Osteoblast (primary cell): Measurements from ENCODE around the gene RDH12. TPM values are rescaled to one million over a fixed set of nuclear protein-coding genes. Genes with fewer than 3 reads are reported as not detected.
"Not testable (repeated sequence)": the region's sequence is repeated elsewhere in the genome, so short reads cannot be mapped to it uniquely, and the experiment has no call there.

Experiments
- DNase-seq: peaks from one replicate; pipeline ENCODE4 v3.0.0; 2011; ENCODE audit warnings: low spot score, mixed read lengths; ENCODE audit not compliant: insufficient read length; ENCODE audit errors: missing footprints
- H2AFZ ChIP-seq: 2 replicates; pipeline ENCODE4 v1.6.0; 2011; ENCODE audit warnings: mild to moderate bottlenecking, low read length
- H3K27ac ChIP-seq: 2 replicates; pipeline ENCODE4 v1.5.1; 2011; ENCODE audit warnings: mild to moderate bottlenecking, low read depth, low read length, moderate library complexity
- H3K27me3 ChIP-seq: 2 replicates; pipeline ENCODE4 v1.6.0; 2012; ENCODE audit warnings: mild to moderate bottlenecking, control low read depth, inconsistent platforms, low read length, moderate library complexity; ENCODE audit not compliant: insufficient read depth
- H3K36me3 ChIP-seq: 2 replicates; pipeline ENCODE4 v1.5.1; 2011; ENCODE audit warnings: mild to moderate bottlenecking, low read length, control low read depth, moderate library complexity; ENCODE audit not compliant: insufficient read depth
- H3K4me1 ChIP-seq: 2 replicates; pipeline ENCODE4 v1.5.1; 2011; ENCODE audit warnings: mild to moderate bottlenecking, low read length, control low read depth, moderate library complexity; ENCODE audit not compliant: insufficient read depth
- H3K4me2 ChIP-seq: 2 replicates; pipeline ENCODE4 v1.6.0; 2011; ENCODE audit warnings: mild to moderate bottlenecking, low read length; ENCODE audit not compliant: insufficient read depth
- H3K4me3 ChIP-seq: fragments of 200-600 bp; sonication (generic); 3 replicates; pipeline ENCODE4 v1.5.1; 2012; ENCODE audit warnings: mild to moderate bottlenecking, low read length, inconsistent platforms; ENCODE audit not compliant: insufficient read depth
- H3K79me2 ChIP-seq: 2 replicates; pipeline ENCODE4 v1.6.0; 2012; ENCODE audit warnings: mild to moderate bottlenecking, low read length, control low read depth, inconsistent platforms; ENCODE audit not compliant: insufficient read depth
- H3K9me3 ChIP-seq: 2 replicates; pipeline ENCODE4 v1.5.1; 2011; ENCODE audit warnings: low read depth, low read length, control low read depth
- H4K20me1 ChIP-seq: 2 replicates; pipeline ENCODE4 v1.6.0; 2012; ENCODE audit warnings: mild to moderate bottlenecking, low read length, control low read depth; ENCODE audit not compliant: insufficient read depth
- total RNA-seq: library from RNA; depleted of rRNA; stranded (reverse); fragments of >200 nt; gene quantifications from 2 replicates; pipeline ENCODE4 v1.2.3, GENCODE V29; 2012
- TF ChIP-seq, protein P1 (sequence below): IDR thresholded peaks from 2 replicates; pipeline ENCODE4 v1.5.1; 2011; ENCODE audit warnings: mild to moderate bottlenecking, low read depth, low read length, moderate library complexity; ENCODE audit errors: extremely low read depth

The RDH12 gene
- total RNA-seq, 1 donor: not detected

DNA sequence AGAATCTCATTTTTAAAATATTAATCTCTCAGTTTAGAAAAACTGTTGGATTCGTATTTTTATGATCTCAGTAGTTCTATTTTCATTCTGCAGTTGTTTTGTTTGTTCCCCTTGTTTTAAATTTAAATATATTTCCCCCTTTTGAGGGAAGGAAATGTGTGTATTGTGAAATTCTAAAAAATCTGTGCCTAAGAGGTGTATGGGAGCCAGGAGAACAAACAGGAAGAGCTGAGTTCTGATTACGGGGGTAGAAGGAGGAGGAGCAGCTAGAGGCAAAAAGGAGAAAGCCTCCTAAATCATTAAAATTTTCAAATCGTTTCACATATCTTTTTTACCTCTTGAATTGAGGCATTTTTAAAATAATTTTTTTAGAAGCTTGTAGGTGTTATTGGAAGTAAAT lies 2.3 kb downstream of the RDH12 start:
- H3K4me3 ChIP-seq: no peak overlapping the region
- TF ChIP-seq, protein P1, sequence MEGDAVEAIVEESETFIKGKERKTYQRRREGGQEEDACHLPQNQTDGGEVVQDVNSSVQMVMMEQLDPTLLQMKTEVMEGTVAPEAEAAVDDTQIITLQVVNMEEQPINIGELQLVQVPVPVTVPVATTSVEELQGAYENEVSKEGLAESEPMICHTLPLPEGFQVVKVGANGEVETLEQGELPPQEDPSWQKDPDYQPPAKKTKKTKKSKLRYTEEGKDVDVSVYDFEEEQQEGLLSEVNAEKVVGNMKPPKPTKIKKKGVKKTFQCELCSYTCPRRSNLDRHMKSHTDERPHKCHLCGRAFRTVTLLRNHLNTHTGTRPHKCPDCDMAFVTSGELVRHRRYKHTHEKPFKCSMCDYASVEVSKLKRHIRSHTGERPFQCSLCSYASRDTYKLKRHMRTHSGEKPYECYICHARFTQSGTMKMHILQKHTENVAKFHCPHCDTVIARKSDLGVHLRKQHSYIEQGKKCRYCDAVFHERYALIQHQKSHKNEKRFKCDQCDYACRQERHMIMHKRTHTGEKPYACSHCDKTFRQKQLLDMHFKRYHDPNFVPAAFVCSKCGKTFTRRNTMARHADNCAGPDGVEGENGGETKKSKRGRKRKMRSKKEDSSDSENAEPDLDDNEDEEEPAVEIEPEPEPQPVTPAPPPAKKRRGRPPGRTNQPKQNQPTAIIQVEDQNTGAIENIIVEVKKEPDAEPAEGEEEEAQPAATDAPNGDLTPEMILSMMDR: no peak

DNA sequence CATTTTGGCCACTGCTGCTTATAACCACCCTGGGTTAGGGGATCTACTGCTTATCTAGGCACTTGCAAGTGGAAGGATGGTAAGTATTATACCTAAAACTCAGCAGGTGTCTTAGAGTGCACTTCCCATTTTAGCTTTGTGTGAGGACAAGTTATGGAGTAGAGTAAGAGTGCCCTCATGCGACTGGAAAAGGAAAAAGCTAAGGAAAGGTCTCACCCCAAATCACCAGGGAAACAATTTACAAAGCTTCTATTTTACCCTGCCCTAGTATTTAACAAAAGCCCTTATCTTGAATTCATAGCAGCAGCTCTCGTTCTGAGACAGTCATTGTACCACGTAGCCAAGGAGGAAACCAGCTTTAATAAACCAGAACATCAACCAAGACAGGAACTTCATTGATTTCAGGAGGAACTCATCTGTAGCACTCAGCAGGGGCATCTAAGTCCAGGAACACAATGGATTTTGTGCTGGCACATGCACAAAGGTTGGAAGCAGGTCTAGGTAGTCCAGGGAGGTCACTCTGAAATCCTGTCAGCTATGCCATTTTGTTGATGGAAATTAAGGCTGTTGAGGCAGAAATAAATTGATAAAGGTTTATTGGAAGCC lies 2.9 kb downstream of the RDH12 start:
- TF ChIP-seq, protein P1: peak; percentile 85
- H3K27me3 ChIP-seq: no peaks in the 10 kb centered on the region
- no peak for DNase-seq

More for the DNA sequence above, 2.3 kb downstream of the RDH12 start:
- H3K9me3 ChIP-seq: no peaks in the 10 kb centered on the region
- no peaks in the 10 kb centered on the region for H4K20me1 ChIP-seq
- H3K27me3 ChIP-seq: no peaks in the 10 kb centered on the region
- H3K79me2 ChIP-seq: no peaks in the 10 kb centered on the region
- no peaks in the 10 kb centered on the region for H3K36me3 ChIP-seq
- DNase-seq: no peak
- no peak overlapping the region for H3K4me2 ChIP-seq
- H2AFZ ChIP-seq: no peak overlapping the region
- H3K4me1 ChIP-seq: peaks cover 5% of the 10 kb centered on the region
- no peak overlapping the region for H3K27ac ChIP-seq

DNA sequence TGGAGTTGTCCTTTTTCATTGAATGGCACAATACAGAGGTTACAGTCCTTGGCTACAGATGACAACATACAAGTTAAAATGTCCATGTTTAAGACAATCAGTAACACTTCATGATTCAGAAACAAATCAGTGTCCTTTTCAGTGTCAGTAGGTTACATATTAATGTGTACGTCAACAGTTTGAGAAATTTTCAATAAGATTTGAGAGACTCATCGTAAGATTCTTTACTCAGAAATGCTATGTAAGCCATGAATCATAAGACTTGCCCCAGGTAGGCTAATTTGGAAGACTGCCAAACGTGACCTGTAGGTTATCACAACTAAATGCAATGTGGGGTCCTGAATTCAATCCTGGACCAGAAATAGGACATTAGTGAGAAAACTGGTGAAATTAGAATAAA lies 3.5 kb downstream of the RDH12 start:
- Histone ChIP-seq H2AFZ (no peak overlapping the region), H4K20me1 (no peaks in the 10 kb centered on the region), H3K79me2 (no peaks in the 10 kb centered on the region), H3K4me3 (no peak overlapping the region), H3K36me3 (no peaks in the 10 kb centered on the region), H3K4me1 (peaks cover 5% of the 10 kb centered on the region), H3K9me3 (no peaks in the 10 kb centered on the region), H3K27me3 (no peaks in the 10 kb centered on the region), H3K27ac (no peak overlapping the region), H3K4me2 (no peak overlapping the region)
- DNase-seq: no peak
- TF ChIP-seq, protein P1: no peak

More for the DNA sequence above, 2.9 kb downstream of the RDH12 start:
- Histone ChIP-seq H3K4me2 (no peak overlapping the region), H3K36me3 (no peaks in the 10 kb centered on the region), H3K4me3 (no peak overlapping the region), H3K79me2 (no peaks in the 10 kb centered on the region), H3K9me3 (no peaks in the 10 kb centered on the region), H3K27ac (no peak overlapping the region), H2AFZ (no peak overlapping the region), H4K20me1 (no peaks in the 10 kb centered on the region), H3K4me1 (peaks cover 5% of the 10 kb centered on the region)

DNA sequence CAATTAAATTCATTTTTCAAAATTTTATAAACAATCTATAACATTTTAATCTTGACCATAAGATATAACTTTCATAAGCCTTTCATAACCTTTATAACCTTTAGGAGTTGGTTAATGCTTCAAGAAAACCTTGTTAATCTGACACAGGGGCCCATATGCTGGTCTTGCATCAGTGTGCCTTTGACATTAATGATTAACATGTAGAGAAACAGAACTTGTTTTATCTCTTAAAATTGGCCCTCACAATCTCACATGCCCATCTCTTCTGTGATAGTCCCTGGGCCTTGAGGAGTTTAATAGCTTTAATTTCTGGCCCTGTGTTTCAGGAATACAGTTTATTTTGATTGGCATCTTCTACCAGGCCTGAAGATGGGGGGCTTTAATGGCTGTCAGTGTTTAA lies 7.7 kb downstream of the RDH12 start:
- H3K9me3 ChIP-seq, H3K36me3 ChIP-seq, H3K4me2 ChIP-seq, DNase-seq, H2AFZ ChIP-seq, H4K20me1 ChIP-seq, H3K4me3 ChIP-seq, H3K79me2 ChIP-seq, H3K4me1 ChIP-seq, H3K27me3 ChIP-seq, H3K27ac ChIP-seq: not testable (repeated sequence)

DNA sequence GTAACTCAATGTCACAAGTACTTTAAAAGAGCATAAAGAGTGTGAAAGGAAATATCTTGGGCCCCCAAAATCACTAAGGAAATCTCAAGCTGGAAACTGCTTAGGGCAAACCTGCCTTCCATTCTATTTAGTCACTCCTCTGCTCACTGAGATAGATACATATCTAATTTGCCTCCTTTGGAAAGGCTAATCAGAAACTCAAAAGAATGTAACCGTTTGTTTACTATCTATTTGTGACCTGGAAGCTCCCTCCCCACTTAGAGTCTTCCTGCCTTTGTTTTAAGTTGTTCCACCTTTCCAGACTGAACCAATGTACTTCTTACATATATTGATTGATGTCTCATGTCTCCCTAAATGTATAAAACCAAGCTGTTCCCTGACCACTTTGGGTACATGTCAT lies 8.1 kb downstream of the RDH12 start:
- H4K20me1 ChIP-seq, H2AFZ ChIP-seq, H3K9me3 ChIP-seq, H3K79me2 ChIP-seq, H3K4me3 ChIP-seq, H3K27ac ChIP-seq, H3K4me1 ChIP-seq, H3K27me3 ChIP-seq, H3K4me2 ChIP-seq, H3K36me3 ChIP-seq, DNase-seq: not testable (repeated sequence)
